Hypothalamus (tissue), 51 donors: ENCODE data around the gene ATOH8.
"Not testable (repeated sequence)": the region's sequence is repeated elsewhere in the genome, so short reads cannot be mapped to it uniquely, and the experiment has no call there.

Source experiments
- DNase-seq, 51 donors: peaks; one replicate each; lab custom pipeline; 2025; lab: John Stamatoyannopoulos, UW

The ATOH8 gene

GRCh38 chr2:85753525-85754312 is at the start of gene ATOH8:
Gene ATOH8 (plus strand): TSS chr2:85753991. CDS start chr2:85754190, 199 bp downstream.
- DNase-seq: peak in 47 of 51 donors; percentile 15 to 81 (median 55)

- DNase-seq: no peak
Observed at GRCh38 chr2:85704038-85704437, 49.8 kb upstream of the ATOH8 start.

- no peak for DNase-seq
Observed at GRCh38 chr2:85704800-85705679, 48.8 kb upstream of the ATOH8 start.

- peak in 3 of 51 donors; percentile 23 to 45 (median 26) for DNase-seq
Observed at GRCh38 chr2:85705680-85706039, 48.1 kb upstream of the ATOH8 start.

GRCh38 chr2:85706063-85706462 is 47.7 kb upstream of the ATOH8 start:
- DNase-seq: no peak

- peak in 21 of 51 donors; percentile 15 to 63 (median 32) for DNase-seq
Observed at GRCh38 chr2:85706599-85707296, 47.0 kb upstream of the ATOH8 start.

- peak in 20 of 51 donors; percentile 6 to 76 (median 37) for DNase-seq
Observed at GRCh38 chr2:85707304-85707703, 46.5 kb upstream of the ATOH8 start.

- DNase-seq: peak in 1 of 51 donors; percentile 5
Observed at GRCh38 chr2:85708641-85709040, 45.1 kb upstream of the ATOH8 start.

- no peak for DNase-seq
Observed at GRCh38 chr2:85709401-85709811, 44.4 kb upstream of the ATOH8 start.

GRCh38 chr2:85710687-85711577 is 42.9 kb upstream of the ATOH8 start:
- peak in 10 of 51 donors; percentile 15 to 68 (median 30) for DNase-seq

GRCh38 chr2:85711578-85712060 is 42.2 kb upstream of the ATOH8 start:
- DNase-seq: no peak

- DNase-seq: peak in 3 of 51 donors; percentile 19 to 30 (median 23)
Observed at GRCh38 chr2:85712336-85712735, 41.5 kb upstream of the ATOH8 start.

GRCh38 chr2:85712849-85713612 is 40.8 kb upstream of the ATOH8 start:
- DNase-seq: peak in 29 of 51 donors; percentile 22 to 75 (median 43)

GRCh38 chr2:85713836-85714235 is 40.0 kb upstream of the ATOH8 start:
- DNase-seq: no peak

- not testable (repeated sequence) for DNase-seq
Observed at GRCh38 chr2:85714421-85714820, 39.4 kb upstream of the ATOH8 start.

- no peak for DNase-seq
Observed at GRCh38 chr2:85714841-85715240, 39.0 kb upstream of the ATOH8 start.

- DNase-seq: no peak
Observed at GRCh38 chr2:85716346-85716914, 37.4 kb upstream of the ATOH8 start.

GRCh38 chr2:85717308-85718008 is 36.3 kb upstream of the ATOH8 start:
- DNase-seq: no peak
